DMS 273 (cell line): ENCODE results near the gene RNU7-1.

Experiments used
- DNase-seq: peaks from one replicate; lab custom pipeline; 2025; ENCODE audit not compliant: unreplicated experiment; lab: John Stamatoyannopoulos, UW

The RNU7-1 gene

DNA sequence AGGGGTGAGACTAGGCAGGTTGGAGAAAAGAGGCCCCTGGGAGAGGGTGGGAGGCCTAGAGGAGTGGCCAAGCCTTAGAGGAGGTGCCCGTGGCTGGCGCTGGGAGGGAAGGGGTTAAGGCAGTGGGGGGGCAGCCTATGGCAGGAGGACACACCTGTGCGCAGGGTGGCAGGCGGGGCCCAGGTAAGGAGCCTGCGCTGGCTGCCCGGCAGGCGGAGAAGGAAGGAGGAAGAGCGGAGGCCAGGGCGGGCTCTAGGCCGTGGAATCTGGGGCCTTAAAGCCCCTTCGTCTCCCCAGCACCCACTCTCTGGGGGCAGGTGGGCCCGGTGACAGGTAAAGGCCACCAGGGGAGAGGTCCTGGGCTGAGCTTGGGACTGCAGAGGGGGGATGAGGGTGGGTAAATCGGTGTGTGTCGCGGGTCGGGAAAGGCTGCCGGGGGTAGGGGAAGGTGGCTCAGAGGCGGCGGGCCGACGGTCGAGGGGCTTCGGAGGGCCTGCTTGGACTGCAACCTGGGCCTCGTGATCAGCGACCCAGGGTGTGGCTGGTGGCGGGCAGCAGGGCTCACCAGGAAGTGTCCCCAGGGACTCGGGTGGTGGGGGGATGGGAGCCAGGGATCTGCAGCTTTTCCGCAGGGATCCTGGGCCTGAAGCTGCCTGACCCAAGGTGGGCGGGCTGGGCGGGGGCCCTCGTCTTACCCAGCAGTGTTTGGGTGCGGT, 19.6 kb downstream of the RNU7-1 start:
- DNase-seq, result no peak

DNA sequence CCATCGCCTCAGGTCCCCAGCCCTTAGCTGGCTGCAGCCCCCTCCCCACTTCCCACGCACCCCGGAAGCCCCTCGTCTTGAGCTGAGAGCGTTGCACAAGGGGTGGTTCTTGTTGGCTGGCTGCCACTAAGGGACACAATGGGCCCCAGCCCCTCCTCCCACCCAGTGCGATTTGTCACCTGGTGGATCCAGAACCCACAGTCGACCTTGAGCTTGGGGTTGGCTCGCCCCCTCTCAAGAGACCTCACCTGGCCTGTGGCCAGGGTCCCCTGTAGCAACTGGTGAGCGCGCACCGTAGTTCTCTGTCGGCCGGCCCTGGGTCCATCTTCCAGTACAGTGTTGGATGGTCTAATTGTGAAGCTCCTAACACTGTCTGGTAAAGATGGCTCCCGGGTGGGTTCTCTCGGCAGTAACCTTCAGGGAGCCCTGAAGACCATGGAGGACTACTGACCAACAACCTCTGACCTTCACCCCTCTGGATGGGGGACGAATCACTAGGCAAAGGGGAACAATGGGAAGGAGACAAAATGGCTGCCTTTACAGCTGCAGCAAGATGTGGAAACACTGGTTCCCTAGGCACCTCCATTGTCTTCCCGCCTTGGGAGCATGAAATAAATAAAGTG, 20.3 kb downstream of the RNU7-1 start:
- DNase-seq, result no peak

DNA sequence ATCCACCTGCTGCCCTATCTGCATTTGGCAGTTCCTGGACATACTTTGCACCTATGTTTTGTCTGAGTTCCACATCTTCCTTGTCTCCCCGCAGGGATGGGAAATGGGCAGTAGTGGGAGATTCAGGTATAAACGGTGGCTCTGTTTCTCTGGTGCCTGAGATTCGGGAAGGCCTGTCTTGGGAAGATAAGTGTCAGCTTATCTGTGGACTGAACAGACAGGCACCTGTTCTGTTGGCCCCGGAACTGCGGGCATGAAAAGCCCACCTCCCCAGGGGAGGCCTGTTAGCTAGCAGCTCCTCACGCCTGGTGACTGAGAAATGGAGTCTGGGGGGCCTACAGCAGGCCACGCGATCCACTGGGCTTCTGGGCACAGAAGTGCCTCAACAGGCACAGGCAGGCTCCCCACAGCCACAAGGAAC, 21.0 kb downstream of the RNU7-1 start:
- DNase-seq, result no peak

DNA sequence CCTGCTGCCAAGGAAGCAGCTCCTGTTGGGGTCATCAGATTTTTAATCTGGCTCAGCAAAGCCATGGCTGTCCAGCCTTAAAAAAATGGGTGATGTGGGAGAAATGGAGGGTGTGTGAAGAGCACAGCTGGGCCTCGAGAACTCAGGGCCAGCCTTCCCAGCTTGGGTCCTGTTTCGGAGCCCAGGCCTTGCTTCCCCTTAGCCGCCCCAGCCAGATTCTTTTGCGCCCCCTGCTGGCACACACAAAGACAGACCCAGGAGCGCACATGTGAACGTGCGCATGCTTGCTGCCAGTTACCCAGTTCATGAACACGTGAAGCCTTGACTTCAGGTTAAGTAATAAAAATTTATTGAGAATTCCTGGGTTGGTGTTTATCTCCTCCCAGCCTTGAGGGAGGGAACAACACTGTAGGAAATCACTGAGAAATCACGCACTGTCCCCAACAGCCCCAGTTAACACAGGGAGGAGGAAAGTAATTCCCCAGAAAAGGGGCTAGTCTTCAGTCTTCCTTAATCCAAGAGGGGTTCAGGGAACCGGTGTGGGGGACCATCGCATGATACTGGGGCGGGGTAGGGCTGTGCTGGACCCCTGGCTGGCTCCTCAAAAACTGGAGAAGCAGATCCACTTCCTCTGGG, 21.5 kb downstream of the RNU7-1 start:
- DNase-seq, result peak; percentile 91

DNA sequence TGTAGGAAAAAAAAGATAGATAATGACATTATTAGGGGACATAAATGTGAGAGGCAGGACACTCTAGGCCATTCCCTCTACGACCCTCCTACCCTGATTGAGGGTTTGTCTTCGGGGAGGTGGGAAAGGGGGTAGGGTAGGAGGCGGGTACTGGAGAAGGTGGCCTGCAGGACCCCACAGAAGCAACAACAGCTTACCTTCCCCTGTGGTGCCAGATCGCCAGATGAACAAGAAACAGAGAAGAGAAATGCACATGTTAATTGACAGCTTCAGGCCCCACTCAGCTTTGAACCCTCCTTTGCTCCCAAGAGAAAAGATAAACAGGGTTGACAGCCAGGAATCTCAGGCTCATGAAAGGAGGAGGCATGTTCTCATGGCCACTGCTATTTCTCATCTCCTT, 22.1 kb downstream of the RNU7-1 start:
- peak; percentile 43 for DNase-seq

DNA sequence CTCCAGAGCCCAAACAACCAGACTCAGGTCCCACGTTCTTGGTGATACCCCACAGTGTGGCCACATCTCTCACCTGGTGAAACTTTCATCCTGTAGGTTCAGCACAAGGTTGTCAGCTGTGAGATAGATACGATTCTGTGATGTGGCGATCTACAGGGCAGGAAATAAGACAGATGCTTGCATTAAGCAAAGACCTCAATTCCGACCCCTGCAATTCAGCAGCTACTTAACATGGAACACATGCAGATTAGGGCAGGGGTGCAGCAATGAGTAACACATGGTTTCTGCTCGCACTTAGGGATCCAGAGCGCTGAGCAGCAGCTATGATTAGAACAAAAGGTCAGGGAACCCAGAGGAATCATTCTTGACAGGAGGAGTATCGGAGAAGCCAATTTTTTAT, 22.7 kb downstream of the RNU7-1 start:
- DNase-seq, result no peak

DNA sequence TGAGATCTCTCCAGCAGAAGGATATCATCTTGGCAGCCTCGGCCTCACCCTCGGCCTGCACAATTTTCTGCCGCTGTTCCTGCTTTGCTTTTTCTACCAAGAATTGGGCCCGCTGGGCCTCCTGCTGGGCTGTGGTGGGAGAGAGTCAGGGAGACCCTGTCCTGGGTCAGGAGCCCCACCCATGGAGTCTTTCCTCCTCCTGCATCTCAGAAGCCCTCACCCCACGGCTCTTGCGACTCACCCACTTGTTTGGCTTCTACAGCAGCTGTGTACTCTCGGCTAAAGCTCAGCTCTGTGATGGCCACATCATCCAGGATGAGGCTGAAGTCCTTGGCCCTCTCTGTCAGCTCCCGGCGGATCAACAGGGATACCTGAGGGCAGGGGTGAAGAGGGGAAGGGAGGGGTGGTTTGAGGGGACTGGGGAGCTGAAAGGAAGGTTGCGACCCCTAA, 24.1 kb downstream of the RNU7-1 start:
- no peak for DNase-seq

DNA sequence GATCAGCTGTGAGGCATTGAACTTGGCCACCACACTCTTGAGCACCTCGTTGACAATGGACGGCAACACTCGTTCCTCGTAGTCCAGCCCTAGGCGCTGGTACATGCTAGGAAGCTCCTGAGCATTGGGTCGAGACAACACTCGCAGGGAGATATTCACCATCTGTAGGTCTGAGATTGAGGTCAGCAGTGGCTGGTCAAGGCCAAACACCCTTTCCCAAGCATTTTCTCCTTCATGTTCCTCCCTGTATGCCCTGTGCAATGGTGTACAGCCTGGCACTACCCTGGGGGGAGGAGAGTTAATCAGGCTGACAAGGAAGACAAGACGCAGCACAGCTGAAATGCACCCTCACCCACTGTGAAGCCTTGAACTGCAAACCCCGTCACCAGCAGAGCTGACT, 24.8 kb downstream of the RNU7-1 start:
- DNase-seq, result no peak

DNA sequence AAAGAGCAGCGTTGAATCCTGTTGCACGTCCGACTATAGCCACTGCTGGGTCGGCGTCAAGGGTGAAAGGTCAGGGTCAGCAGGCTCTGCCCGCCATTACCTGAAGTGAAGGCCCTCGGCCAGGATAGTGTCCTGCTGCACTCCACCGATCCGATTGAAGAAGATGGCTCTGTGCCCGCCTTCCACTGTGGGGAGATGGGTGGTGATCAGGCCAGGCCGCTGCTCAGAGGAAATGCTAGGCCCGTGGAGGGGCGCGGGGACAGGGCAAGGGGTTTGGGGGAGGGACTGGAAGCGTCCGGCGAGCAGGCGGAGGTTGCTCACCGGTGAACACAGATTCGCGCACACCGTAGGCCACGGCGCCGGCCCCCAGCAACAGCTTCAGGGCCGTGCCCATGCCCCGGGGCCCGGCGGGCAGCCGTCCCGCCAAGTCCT, 26.5 kb downstream of the RNU7-1 start:
- DNase-seq, result no peak

DNA sequence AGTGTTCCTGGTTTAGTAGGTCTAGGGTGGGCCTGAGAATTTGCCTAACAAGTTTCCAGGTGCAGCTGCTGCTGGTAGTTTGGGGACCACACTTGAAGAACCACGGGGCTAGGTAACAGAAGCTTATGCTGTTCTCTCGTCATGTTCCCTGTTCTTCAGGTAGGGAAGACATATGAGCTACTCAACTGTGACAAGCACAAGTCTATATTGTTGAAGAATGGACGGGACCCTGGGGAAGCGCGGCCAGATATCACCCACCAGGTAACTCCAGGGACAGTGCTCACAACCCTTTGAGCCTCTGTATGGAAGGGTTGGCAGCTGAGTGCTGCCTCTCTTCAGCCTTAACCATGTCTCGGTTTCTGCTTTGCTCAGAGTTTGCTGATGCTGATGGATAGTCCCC, 30.6 kb downstream of the RNU7-1 start:
- DNase-seq, result no peak

DNA sequence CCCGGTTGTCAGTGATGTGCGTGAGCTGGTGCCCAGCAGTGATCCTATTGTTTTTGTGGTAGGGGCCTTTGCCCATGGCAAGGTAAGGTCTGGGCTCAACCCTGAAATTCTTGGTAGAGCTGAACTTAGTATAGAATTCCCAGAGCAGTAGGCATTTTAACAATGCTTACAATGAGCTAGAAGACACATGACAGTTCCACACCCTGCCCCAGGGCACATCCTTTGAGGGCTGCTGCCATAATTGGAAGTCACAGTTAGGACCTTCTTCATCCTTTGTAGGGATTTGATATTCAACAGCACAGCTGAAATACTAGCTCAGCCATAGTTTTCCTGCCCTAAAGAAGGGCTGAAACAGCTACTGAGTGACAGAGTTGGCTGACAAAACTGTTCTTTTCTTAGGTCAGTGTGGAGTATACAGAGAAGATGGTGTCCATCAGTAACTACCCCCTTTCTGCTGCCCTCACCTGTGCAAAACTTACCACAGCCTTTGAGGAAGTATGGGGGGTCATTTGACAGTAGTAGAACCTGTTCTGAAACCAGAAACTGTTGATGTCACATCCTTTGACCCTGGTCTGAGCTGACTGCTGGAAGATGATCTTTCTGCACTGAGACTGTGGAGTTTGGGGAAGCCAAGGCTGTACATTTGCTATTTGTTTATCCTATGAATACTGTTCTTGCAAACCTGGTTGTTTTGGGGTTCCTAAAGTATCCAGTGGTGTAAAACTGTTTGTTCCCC, 31.8 kb downstream of the RNU7-1 start:
- DNase-seq, result no peak

DNA sequence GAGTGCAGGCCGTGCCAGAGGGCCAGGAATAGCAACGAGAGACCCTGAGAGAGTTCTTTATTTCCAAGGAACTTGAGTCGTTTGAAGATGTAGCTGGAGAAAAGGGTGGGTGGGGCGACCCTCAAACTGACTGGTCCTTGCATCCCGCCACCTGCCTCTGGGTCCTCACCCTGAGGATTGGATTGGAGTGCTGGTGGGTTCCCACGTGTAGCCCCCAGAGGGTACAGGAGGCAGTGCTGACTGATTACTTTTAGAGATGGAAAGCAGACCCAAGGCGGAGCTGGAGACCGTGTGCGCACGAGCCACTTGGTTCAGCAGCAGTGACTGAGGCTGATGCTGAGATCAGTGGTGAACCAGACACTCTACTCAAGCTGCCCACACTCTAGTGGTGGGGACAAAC, 34.0 kb downstream of the RNU7-1 start:
- no peak for DNase-seq

DNA sequence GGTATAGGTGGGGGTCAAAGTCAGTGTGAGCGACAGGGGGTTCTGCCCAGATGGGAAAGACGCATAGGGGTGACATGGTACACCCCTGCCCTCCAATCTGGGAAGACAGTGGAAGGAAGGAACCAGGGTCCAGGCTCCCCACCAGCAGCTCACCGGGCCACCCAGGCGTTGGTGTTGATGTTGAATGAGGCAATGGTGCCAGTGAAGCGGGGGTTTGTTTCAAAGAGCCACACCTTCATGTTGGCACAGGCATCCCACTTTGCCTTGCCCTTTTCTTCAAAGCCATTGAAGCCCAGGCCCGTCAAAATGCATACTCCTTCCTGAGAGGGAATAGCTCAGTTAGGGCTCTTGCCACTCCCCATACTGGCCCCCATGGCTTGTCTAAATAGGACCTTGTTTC, 34.6 kb downstream of the RNU7-1 start:
- no peak for DNase-seq

DNA sequence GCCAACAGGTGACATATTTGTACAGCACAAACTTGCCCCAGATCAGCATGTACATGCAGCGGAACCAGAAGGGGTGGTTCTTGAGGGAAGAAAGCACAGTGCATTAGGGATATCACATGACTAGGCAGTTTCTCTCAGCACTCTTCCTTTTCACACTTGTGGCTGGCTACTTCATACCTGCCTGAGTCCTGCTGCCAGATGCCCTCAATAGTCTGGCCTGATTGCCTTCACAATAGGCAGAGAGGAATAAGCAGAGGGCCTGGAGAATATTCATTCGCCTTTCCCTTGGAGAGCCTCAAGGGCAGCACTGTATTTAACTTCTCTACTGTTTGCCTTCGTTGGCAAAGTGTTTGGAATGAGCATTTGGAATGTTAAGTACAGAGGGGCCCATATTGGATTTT, 35.0 kb downstream of the RNU7-1 start:
- DNase-seq, result no peak

DNA sequence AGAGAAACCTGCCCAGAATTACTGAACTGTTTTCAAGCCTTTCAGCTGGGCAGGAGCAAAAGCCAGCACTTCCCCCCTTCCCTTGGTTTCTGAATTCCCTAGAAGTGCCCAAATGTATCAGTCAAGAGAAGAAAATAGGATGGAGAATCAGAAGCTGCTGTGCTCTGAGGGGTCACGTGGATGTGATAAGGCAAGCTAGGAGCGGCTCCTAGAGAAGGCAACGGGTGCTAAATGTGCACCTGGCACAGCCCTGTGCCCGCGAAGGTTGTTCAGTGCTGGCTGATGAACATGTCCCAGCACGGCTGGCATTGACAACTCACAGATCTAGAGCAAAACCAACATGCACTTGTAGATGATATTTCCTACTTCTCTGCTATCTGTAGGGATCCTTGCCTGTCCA, 35.4 kb downstream of the RNU7-1 start:
- no peak for DNase-seq

DNA sequence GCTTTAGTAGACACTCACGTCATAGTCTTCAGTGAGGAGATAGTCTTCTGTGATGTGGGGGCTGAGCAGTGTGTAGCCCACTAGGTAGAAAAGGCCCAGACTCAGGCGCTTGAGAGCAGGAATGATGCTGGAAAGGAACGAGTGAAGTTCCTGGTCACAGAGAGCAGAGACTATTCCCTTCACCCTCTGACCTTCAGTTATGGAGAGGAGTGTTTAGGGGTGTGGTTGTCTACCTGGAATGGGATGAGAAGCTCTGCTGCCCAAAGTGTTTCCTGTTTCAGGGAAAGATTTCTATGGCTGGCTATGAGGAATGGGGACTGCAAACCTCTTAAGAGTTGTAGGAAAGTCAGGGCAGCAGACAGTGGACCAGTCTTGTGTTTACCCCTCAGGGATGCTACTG, 35.8 kb downstream of the RNU7-1 start:
- no peak for DNase-seq

DNA sequence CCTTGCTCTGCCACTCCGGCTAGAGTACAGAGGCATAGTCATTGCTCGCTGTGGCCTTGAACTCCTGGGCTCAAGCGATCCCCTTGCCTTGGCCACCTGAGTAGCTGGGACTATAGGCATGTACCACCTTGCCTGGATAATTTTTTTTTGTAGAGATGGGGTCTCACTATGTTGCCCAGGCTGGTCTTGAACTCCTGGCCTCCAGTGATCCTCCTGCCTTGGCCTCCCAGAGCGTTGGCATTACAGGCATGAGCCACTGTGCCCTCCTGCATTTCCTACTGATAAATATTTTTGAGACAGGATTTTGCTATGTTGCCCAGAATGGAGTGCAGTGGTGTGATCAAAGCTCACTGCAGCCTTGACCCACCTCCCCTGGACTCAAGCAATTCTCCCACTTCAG, 36.5 kb downstream of the RNU7-1 start:
- DNase-seq, result no peak

DNA sequence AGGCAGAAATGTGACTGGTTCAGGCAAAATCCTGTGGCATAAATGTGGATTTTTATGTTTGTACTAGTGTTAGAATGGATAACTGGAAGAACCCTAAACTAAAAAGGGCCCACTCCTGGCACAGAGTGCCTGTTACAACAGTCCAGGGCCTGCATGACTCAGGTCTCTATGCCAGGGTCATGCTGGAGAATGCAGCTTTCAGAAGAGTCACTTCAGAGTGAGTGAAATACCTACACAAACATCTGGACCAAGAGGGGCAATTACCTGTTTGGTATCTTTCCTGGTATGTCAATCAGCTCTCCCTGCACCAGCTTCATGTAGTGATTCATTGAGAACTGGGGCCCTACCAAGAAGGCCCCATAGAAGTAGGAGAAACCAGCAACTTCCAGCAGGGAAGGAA, 37.1 kb downstream of the RNU7-1 start:
- no peak for DNase-seq

DNA sequence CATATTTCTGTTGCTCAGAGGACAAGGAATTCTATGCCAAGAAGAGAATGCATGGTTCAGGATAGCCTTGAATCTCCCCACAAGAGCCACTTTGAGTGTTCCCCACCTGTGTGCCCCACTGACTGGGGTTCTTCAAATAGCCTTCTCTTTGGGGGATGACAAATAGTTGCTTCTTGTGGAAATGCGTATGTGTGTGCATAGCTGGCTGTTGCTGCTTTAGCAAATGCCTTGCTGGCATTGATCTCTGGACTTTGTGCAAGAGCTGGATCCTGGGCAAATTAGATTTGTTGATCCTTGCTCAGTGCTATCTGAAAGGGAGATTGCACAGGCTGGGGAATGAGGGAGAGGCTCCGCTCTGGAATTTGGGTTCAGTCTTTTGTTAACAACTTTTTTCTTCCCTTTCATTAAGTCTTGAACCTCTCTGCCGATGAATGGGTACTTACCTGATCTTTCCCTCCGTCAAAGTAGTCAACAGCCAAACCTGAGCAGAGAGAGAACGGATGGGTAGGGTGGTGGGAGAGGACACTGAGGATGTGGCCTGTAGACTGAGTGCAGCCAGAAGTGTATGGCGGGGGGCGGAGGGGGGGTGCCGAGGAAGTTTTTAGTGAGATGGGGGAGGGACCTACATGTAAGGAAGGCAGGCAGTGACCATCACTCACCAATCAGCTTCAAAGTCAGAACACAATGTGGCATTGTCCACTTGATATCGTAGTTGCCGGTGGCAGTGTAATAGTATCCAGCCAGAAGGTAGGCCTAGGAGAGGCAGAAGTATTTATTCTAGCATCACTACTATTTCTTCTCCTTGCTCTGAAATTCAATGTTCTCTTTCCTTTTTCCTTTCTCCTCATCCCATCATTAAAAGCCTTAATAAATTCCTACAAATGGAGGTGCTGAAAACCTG, 37.8 kb downstream of the RNU7-1 start:
- DNase-seq, result no peak

DNA sequence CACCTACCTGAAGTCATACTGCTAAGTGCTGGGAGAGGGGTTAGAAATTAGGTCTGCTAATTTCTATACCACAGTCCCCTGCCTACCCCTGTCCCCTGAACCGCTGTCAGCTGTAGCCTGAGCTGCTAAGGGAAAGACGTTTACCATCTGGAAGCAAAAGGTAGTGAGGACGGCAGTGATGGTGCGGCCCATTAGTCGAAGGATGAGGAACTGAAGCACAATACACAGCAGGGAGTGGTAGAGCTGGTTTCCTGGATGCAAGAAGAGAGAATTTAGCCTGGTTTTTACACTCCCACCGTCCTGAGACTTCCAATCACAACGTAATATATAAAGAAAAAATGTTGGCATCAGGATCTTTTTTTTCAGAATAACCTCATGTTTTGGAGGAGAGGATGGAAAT, 38.9 kb downstream of the RNU7-1 start:
- no peak for DNase-seq
